GM08714 (cell line): Measurements from ENCODE around the gene KRTAP5-6.

Source experiments
- H3K4me3 ChIP-seq: fragments of 200-500 bp; sonication (Bioruptor generic); 2 replicates; pipeline ENCODE4 v1.5.1; 2014; ENCODE audit warnings: mild to moderate bottlenecking, low read length, inconsistent platforms
- ZNF274 ChIP-seq: IDR thresholded peaks from 2 replicates; pipeline ENCODE4 v1.6.1; 2012; ENCODE audit warnings: mild to moderate bottlenecking, low read depth, low read length

Gene KRTAP5-6

DNA sequence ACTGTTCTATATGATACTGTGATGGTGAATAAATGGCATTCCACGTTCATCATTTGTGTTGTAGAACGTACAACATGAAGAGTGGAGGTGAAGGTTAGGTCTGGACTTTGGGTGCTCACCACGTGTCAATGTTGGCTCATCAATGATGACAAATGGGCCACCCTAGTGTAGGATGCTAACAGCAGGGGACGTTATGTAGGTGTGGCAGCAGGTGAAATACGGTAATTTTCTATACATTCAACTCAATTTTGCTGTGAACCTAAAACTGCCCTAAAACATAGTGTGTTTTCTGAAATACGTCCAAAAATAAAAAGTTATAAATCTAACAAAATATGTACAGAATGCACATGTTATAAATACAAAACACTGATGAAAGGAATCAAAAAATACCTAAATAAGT is 6.2 kb downstream of the KRTAP5-6 start:
- no peak for TF ChIP-seq ZNF274
- no peak overlapping the region for H3K4me3 ChIP-seq

DNA sequence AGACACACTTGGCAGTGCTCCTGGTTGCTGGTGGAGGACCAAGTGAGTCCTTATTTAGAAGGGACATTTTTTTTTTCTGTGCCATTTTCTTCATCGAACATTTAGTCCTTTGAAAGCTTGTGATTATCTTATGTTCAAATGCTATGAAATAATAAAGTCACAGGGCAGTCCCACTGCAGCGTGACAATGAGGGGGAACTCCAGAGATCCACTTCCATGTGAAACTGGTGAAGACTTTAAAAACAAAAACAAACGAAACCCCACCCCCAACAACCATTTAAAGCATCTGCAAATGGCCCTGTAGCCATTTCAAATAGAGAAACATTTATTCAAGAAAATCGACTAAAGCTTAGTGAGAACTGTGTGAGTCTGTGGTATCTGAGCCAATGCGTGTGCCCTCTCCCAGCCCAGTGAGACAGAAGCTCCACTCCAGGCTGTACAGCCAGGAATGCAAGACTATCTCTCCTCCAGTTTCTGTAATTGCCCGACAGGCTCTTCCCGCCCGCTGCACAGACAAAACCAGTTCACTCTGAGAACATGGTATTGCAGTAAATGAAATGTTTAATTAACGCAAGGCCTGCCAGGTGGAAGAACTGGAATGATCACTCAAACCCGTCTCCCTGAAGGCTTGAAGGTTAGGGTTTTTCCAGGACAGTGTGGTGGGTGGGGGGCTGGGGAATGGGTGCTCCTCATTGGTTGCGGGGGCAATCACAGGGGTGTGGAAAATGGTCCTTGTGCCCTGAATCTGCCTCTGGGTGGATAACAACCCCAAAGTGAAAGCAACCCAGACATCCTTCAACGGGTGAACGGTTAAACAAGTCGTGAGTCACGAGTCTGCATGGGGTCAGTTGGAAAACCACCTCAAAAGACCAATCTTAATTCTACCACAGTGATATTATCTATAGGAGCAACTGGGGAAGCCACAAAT is 8.4 kb downstream of the KRTAP5-6 start:
- no peak for TF ChIP-seq ZNF274
- H3K4me3 ChIP-seq, result no peak overlapping the region

DNA sequence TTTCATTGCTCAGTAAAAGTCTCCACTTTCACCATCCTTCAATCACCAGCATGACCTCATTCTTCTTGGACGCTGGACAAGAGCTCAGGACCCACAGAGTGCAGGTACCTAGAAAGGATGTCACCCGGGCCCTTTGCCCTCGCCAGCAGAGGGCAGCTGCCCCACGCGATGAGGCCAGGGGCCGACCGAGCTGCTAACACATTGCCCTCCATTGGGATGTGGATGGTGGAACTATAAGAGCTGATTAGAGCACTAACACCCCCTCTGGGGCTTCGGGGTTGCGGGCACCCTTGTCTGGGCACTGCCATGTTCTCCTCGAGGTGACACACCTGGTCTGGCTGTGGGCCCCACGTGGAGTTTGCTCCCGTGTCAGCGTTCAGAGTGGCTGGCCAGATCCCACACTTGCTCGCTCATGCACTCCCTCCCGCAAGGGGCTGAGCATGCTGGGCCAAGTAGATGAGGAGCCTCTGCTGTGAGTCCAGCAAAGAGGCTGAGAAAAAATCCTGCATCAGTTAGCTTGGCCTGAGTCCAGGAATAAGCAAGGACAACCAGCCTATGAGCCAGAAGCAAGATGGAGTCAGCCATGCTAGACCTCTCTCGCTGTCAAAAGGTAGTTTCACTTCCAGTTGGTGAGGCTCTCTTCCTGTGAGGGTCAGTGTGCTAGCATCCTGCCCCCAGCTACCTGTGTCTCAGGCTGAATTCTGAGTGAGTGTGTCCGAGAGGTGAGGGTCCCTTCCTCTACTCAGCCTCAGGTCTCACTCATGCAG is 9.8 kb downstream of the KRTAP5-6 start:
- TF ChIP-seq ZNF274, result no peak
- no peak overlapping the region for H3K4me3 ChIP-seq

DNA sequence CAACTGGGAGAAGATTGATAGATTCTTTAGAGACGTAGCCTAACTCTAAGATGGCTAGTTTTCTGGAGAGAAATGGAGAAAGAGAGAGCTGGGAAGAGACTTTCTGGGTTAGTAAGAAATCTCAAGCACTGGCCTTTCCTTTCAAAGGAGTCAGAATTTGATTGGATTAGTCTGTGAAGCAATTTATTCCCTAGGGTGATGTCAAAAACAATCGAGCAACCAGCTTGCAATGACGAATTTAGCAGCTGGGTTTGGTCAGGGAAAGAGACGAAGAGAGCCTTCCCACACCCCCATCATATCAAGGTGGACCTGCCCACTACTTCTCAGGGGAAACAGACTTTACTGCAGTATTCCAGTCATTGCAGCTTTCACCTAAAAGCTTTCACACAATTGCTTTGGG is 10.8 kb downstream of the KRTAP5-6 start:
- H3K4me3 ChIP-seq, result no peak overlapping the region
- TF ChIP-seq ZNF274, result no peak

DNA sequence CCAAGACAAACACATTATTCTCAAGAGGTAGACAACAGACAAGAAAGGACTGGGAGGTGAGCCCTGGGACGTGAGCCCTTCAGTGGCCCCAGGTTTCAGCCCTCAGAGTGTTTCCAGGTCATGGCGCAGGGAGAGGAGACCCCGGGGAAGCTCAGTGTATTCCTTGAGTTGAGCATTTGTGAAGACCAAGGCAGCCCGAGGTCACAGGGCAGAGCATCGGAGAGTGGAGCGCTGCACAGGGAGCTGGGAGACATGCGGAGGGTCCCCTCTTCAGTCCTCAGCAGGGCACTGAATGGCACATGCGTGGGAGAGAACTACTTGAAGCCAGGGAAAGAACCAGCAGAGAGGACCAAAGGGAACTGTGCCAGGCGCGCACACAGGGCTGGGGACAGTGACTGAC is 11.7 kb downstream of the KRTAP5-6 start:
- no peak overlapping the region for H3K4me3 ChIP-seq
- no peak for TF ChIP-seq ZNF274

DNA sequence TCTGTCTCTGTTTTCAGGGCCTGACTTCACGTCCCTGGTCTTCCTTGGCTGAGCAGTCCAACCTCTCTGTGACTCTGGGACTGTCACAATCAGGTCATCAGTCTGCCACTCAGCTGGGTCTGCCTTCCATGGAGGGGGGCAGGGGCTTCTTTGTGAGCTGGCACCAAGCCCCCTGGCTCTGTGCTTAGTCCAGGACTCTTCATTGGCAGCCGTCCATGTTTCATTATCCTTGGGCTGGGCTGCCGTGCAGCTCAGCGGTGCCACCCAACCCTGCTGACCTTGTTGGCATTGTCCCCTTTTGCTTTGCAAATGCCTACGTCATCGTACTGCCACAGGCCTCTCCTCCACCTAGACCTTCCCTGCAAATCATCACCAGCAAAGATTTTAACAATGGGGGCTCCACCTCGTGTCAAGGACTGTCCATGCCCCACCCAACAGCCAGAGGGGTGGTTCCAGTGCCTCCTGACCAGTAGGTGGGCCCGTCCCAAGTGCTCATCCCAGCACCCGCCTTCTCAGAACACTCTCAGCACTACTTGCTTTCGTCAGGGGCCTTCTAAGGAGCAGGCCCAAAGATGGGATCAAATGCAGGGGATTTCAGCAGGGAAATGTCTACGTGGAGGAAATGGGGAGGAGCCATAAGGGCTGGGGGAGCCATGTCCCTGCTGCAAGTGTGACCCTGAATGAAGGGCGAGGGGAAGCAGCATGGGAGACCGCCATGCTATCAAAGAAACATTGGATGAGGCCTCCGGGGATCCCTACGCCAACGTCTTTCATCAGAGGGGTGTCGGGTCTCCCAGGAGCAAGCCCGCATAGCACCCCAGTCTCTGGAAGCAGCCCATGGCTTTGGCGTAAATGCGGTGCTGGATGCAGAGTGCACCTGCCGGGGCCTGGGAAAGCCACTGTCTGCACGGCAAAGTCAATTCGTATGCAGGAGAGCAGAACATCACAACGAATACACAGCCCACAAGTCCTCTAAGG is 18.2 kb downstream of the KRTAP5-6 start:
- H3K4me3 ChIP-seq, result no peak overlapping the region
- no peak for TF ChIP-seq ZNF274

DNA sequence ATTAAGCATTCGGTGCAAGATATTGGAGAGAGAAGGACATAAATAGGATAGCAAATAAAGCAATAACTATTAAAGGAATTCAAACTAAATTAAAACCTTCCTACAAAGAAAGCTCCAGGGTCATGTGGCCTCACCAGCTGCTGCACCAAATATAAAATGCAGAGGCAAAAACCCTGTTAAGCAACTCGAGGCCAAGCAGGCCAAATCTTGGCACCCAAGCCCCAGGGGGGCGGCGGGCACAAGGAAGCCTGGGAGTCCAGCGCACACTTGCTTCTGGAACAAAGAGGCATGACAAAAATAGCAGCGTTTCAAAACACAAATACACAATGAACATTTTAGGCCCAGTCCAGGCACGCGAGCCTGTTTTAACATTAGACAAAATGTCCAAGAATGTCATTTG is 20.8 kb downstream of the KRTAP5-6 start:
- no peak overlapping the region for H3K4me3 ChIP-seq
- TF ChIP-seq ZNF274, result no peak

DNA sequence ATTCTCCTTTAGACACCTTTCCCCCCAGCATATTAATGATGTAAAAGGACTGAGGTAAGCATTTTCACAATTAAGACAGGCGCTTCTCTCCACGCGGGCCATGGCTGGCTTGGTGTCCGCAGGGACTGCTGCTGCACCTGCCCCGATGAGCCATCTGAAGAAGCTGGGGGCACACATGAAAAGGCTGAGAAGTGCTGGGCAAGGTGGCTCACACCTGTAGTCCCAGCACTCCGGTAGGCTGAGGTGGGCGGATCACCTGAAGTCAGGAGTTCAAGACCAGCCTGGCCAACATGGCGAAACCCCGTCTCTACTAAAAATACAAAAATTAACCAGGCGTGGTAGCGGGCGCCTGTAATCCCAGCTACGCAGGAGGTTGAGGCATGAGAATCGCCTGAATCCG is 21.3 kb downstream of the KRTAP5-6 start:
- no peak for TF ChIP-seq ZNF274
- no peak overlapping the region for H3K4me3 ChIP-seq

DNA sequence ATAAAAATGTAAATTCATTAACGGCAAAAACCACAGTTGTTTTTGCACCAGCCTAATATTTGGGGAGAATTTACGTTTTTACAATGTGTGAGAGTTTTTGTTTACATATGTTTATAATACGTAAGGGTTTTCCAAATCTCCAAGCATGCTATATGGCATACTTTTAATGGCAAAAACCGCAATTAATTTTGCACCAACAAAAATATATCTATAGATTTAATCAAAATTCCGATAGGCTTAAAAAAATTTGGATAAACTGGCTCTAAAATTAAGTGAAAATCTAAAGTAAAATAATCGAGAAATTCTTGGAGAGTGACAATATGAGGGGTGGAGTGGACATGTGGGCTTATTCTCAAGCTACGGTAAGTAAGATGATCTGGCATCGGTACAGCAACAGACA is 22.8 kb downstream of the KRTAP5-6 start:
- no peak for TF ChIP-seq ZNF274

DNA sequence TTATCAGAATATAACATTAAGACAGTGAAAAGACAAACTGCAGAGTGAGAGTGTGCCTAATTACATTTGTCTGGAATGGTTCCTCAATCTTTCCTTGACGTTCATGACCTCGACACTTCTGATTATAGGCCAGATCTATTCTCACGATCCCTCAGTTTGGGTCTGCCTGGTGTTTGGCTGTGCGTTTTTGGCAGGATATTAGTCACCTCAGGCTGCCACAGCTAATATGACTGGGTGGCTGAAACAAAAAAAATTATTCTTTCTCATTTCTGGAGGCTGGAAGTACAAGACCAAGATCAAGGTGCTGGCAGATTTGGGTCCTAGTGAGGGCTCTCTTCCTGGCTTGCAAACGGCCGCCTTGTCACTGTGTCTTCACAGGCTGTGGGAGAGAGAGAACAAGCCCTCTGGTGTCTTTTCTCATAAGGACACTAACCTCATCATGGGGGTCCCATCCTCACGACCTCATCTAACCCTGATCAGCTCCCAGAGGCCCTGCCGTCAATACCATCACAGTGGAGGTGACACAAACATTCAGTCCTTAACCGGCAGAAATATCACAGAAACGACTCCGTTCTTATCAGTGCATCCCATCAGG is 30.2 kb downstream of the KRTAP5-6 start:
- TF ChIP-seq ZNF274, result no peak
- no peak overlapping the region for H3K4me3 ChIP-seq

More for the DNA sequence above, 22.8 kb downstream of the KRTAP5-6 start:
- H3K4me3 ChIP-seq, result no peak overlapping the region

DNA sequence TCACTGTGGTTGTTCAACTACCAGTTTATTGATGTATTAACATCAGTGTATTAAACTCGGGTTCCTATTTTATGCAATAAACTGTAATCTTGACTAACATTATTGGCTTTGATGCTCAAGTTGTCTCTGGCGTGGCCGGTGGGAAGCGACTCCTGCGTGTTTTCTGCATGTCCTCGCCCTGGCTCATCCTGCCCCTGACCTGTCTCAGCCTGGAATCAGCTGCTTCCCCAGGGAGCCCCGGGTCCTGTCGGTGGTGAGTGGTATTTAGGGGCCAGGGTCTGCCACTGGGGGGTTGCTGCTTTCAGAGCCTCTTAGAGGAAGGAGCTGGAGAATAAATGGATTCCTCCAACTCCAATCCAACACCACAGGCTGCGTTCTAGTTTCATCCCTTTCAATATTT is 30.9 kb downstream of the KRTAP5-6 start:
- TF ChIP-seq ZNF274, result no peak
- H3K4me3 ChIP-seq, result no peak overlapping the region

DNA sequence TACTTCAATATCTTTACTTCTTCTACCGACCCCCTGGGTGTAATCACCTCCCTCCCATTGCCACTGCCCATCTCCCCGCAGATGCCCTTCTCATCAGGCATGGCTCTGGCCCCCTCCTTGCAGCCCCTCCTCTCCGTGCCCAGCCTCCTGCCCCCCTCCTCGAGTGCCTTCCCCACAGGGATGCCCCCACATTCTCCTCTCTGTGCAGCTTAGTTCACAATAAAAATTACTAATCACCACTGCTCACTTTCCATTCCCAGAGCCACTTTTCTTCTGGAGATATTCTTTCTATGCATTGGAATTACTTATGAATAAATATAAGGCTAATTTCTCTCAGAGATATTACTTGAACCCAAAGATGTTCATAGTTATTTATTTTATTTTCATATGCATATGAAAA is 31.3 kb downstream of the KRTAP5-6 start:
- no peak for TF ChIP-seq ZNF274
- no peak overlapping the region for H3K4me3 ChIP-seq

DNA sequence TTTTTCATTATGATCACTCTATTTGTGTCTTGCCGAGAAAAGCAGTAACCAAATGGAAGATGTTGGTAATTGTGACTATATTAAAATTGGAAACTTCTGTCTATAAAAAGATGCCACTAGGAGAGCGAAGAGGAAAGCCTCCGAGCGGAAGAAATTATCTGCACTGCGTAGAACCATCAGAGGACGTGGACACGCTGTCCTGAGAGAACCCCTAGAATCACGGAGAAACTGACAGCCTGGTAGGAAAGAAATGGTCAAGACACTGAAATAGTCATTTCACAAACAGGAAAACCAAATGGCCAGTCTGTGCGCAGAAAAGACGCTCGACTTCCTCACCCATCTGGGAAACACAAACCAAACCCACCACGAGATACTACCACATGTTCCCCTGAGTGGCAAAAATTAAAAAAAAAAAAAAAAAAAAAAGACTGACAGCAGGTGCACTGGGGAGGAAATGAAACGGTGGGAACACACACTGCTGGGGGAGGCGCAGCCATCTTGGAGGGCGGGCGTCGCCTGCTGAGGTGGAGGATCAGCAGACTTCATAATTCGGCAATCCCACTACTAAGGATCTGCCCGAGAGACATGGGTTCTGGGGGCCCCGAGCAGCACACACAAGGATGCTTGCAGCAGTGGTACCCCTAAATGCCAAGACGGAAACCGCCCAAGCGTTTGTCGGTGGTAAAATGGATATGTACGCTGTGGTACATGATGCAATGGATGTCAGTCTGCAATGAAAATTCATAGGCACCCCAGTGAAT is 32.1 kb downstream of the KRTAP5-6 start:
- H3K4me3 ChIP-seq, result no peak overlapping the region
- TF ChIP-seq ZNF274, result no peak
